ENCODE data around the gene VPS54. TPM values are rescaled to one million over a fixed set of nuclear protein-coding genes. Genes with fewer than 3 reads are reported as not detected.

Gene VPS54
- total RNA-seq, 1 experiment from 2014 or later: 12.4 TPM

DNA sequence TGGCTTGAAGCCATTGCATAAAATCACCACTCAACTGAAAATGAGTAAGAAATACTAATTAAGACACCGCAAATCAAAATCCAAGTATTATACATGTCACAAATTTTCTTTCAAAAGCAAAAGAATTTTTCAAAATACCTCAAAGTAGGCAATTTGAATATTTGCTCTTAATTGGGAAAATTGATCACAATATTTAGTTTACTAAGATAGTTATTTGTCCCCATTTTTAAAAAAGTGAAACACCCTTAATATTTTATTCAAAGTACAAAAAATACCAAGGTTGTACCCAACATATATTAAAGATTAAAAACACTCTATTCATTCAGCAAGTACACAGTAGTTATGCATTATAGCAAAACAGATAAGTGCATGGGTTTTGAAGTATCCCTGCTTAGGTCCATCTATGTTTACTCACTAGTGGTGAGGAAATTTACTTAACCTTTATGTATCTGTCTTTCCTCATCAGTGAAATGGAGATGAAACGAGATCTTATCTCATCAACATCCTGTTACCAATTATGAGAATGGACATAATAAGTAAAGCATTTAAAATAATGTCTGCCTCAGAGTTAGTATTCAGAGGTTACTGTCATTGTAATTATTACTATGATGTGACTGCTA, 35.1 kb downstream of the VPS54 start:
- H3K4me3 ChIP-seq (replicated peaks in 1 of 2; ENCODE audit: low read depth in 1 of 2, low read length in 2 of 2): no peak overlapping the region
- RAD21 ChIA-PET (ENCODE audit: low non-redundant PET in 1 of 2, low total read pairs in 2 of 2, uncharacterized antibody in 2 of 2, unreplicated experiment in 2 of 2): no interaction called here
- no peaks in the 10 kb centered on the region; a peak in 1 of 4 replicates for H3K9me3 ChIP-seq (ENCODE audit: control insufficient read depth in 1 of 2, insufficient read depth in 1 of 2, low read depth in 1 of 2, low read length in 2 of 2)
- no peaks in the 10 kb centered on the region for H4K20me1 ChIP-seq (ENCODE audit: insufficient read depth)
- intact Hi-C loops (cut with micrococcal nuclease): no loop called here
- POLR2A ChIA-PET: no interaction called here
- no peak overlapping the region for H3K27ac ChIP-seq (ENCODE audit: low read depth, low read length)
- CTCF ChIA-PET: no interaction called here
- H3K79me2 ChIP-seq (ENCODE audit: insufficient read depth, low read length): no peaks in the 10 kb centered on the region
- H3K36me3 ChIP-seq (ENCODE audit: control insufficient read depth in 1 of 2, insufficient read depth in 2 of 2, low read length in 2 of 2): no peaks in the 10 kb centered on the region
- BruUV-seq (replicated peaks): no TSS peak
- no peak for TF ChIP-seq RAD21 (IDR thresholded peaks at IDR 0.05; ENCODE audit: low read depth)
- TF ChIP-seq, protein P1, sequence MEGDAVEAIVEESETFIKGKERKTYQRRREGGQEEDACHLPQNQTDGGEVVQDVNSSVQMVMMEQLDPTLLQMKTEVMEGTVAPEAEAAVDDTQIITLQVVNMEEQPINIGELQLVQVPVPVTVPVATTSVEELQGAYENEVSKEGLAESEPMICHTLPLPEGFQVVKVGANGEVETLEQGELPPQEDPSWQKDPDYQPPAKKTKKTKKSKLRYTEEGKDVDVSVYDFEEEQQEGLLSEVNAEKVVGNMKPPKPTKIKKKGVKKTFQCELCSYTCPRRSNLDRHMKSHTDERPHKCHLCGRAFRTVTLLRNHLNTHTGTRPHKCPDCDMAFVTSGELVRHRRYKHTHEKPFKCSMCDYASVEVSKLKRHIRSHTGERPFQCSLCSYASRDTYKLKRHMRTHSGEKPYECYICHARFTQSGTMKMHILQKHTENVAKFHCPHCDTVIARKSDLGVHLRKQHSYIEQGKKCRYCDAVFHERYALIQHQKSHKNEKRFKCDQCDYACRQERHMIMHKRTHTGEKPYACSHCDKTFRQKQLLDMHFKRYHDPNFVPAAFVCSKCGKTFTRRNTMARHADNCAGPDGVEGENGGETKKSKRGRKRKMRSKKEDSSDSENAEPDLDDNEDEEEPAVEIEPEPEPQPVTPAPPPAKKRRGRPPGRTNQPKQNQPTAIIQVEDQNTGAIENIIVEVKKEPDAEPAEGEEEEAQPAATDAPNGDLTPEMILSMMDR (IDR thresholded peaks at IDR 0.05 in 2 of 3, conservative IDR thresholded peaks at IDR 0.05 in 1 of 3; ENCODE audit: borderline replicate concordance in 1 of 3, insufficient read depth in 1 of 3, low read depth in 2 of 3, low read length in 2 of 3): no peak
- H3K4me2 ChIP-seq (ENCODE audit: low read length): no peak overlapping the region
- no peaks in the 10 kb centered on the region for H3K9me2 ChIP-seq (ENCODE audit: insufficient read depth)
- H3K4me1 ChIP-seq (ENCODE audit: control insufficient read depth in 1 of 2, insufficient read depth in 2 of 2, low read length in 2 of 2): no peaks in the 10 kb centered on the region; a peak in 1 of 4 replicates
- no peak overlapping the region for H3K9ac ChIP-seq (ENCODE audit: low read length)
- H2AFZ ChIP-seq (ENCODE audit: low read depth, low read length, poor library complexity, severe bottlenecking): no peak overlapping the region
- DNase-seq (ENCODE audit: low read depth, low spot score) (no peak), ATAC-seq (no peak)
- no peaks in the 10 kb centered on the region for H3K27me3 ChIP-seq (ENCODE audit: insufficient read depth, low read length)

DNA sequence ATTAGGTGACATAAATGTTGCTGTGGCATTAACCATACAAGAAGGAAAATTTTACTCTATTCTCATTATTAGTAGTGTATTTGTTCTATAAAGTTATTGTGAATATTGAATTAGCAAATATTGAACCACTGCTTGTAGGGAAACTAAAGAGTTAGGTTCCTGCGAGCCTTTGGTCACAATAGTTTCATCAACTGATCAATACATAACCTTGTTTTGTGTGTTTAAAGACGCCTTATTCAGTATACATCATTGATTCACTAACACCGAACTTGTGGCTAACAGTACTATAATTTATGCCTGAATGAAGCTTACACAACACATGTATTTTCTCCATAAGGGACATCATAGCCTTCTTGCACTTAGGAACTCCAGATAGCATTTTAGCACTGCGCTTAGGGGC, 36.9 kb downstream of the VPS54 start:
- POLR2A ChIA-PET: no interaction called here
- CTCF ChIA-PET: no interaction called here
- TF ChIP-seq, protein P2, sequence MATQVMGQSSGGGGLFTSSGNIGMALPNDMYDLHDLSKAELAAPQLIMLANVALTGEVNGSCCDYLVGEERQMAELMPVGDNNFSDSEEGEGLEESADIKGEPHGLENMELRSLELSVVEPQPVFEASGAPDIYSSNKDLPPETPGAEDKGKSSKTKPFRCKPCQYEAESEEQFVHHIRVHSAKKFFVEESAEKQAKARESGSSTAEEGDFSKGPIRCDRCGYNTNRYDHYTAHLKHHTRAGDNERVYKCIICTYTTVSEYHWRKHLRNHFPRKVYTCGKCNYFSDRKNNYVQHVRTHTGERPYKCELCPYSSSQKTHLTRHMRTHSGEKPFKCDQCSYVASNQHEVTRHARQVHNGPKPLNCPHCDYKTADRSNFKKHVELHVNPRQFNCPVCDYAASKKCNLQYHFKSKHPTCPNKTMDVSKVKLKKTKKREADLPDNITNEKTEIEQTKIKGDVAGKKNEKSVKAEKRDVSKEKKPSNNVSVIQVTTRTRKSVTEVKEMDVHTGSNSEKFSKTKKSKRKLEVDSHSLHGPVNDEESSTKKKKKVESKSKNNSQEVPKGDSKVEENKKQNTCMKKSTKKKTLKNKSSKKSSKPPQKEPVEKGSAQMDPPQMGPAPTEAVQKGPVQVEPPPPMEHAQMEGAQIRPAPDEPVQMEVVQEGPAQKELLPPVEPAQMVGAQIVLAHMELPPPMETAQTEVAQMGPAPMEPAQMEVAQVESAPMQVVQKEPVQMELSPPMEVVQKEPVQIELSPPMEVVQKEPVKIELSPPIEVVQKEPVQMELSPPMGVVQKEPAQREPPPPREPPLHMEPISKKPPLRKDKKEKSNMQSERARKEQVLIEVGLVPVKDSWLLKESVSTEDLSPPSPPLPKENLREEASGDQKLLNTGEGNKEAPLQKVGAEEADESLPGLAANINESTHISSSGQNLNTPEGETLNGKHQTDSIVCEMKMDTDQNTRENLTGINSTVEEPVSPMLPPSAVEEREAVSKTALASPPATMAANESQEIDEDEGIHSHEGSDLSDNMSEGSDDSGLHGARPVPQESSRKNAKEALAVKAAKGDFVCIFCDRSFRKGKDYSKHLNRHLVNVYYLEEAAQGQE (IDR thresholded peaks at IDR 0.05; ENCODE audit: low read depth): no peak
- TF ChIP-seq ZFX (IDR thresholded peaks at IDR 0.05) (no peak), JUND (IDR thresholded peaks at IDR 0.05) (no peak), FOSL1 (IDR thresholded peaks at IDR 0.05; ENCODE audit: low read depth) (no peak), SP1 (IDR thresholded peaks at IDR 0.05; ENCODE audit: low read depth) (no peak), POLR2A (IDR thresholded peaks at IDR 0.05; ENCODE audit: borderline replicate concordance, extremely low read depth, insufficient read depth, insufficient read length) (no peak), EZH2phosphoT487 (IDR thresholded peaks at IDR 0.05; ENCODE audit: borderline replicate concordance) (no peak), ELF1 (IDR thresholded peaks at IDR 0.05; ENCODE audit: borderline replicate concordance, low read depth) (no peak), EZH2 (IDR thresholded peaks at IDR 0.05) (no peak), CEBPB (IDR thresholded peaks at IDR 0.05; ENCODE audit: low read depth) (no peak), TCF7L2 (IDR thresholded peaks at IDR 0.05; ENCODE audit: borderline replicate concordance, extremely low read depth, insufficient read depth, insufficient read length) (no peak)
- TF ChIP-seq, protein P3, sequence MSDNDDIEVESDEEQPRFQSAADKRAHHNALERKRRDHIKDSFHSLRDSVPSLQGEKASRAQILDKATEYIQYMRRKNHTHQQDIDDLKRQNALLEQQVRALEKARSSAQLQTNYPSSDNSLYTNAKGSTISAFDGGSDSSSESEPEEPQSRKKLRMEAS (IDR thresholded peaks at IDR 0.05): no peak

More for the DNA sequence above, 36.9 kb downstream of the VPS54 start:
- Histone ChIP-seq H3K4me1 (ENCODE audit: control insufficient read depth in 1 of 2, insufficient read depth in 2 of 2, low read length in 2 of 2) (no peaks in the 10 kb centered on the region; a peak in 1 of 4 replicates), H3K9ac (ENCODE audit: low read length) (no peak overlapping the region), H3K27ac (ENCODE audit: low read depth, low read length) (no peak overlapping the region), H3K4me3 (replicated peaks in 1 of 2; ENCODE audit: low read depth in 1 of 2, low read length in 2 of 2) (no peak overlapping the region), H3K36me3 (ENCODE audit: control insufficient read depth in 1 of 2, insufficient read depth in 2 of 2, low read length in 2 of 2) (no peaks in the 10 kb centered on the region), H4K20me1 (ENCODE audit: insufficient read depth) (no peaks in the 10 kb centered on the region), H3K9me3 (ENCODE audit: control insufficient read depth in 1 of 2, insufficient read depth in 1 of 2, low read depth in 1 of 2, low read length in 2 of 2) (no peaks in the 10 kb centered on the region), H3K79me2 (ENCODE audit: insufficient read depth, low read length) (no peaks in the 10 kb centered on the region), H3K4me2 (ENCODE audit: low read length) (no peak overlapping the region), H2AFZ (ENCODE audit: low read depth, low read length, poor library complexity, severe bottlenecking) (no peak overlapping the region), H3K9me2 (ENCODE audit: insufficient read depth) (no peaks in the 10 kb centered on the region), H3K27me3 (ENCODE audit: insufficient read depth, low read length) (no peaks in the 10 kb centered on the region)
- no TSS peak for BruUV-seq (replicated peaks)
- RAD21 ChIA-PET (ENCODE audit: low non-redundant PET in 1 of 2, low total read pairs in 2 of 2, uncharacterized antibody in 2 of 2, unreplicated experiment in 2 of 2): no interaction called here
- DNase-seq (ENCODE audit: low read depth, low spot score) (no peak), ATAC-seq (no peak)
- intact Hi-C loops (cut with micrococcal nuclease): no loop called here
